Measurements from ENCODE around the gene PLA2G2D. TPM values are rescaled to one million over a fixed set of nuclear protein-coding genes. Genes with fewer than 3 reads are reported as not detected.

PLA2G2D gene
- total and polyA plus RNA-seq, 2 of the 13 experiments (the other 11 are each of a cell fraction or from before 2014, with no cell fraction given): not detected

DNA sequence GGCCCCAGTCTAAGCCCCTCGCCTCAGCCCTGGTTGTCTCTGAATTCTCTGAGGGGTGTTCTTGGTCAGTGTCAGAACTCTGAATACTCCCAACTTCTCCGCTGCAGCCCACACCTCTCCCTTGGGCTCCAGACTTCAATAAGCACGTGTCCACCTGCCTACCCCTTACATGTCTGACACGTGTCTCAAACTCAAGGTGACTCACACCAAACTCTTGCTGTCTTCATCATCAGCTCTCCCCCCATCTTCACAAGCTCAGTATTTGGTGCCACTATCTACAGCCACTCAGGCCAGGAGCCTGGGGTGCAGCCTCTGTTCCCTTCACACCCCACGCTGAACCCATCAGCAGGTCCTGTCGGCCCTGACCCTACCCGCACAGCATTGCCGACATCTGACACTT, 47.8 kb upstream of the PLA2G2D start:
- no peak for ATAC-seq
- FAIRE-seq: no peak
- H2AFZ ChIP-seq (ENCODE audit: low read length): no peak overlapping the region

DNA sequence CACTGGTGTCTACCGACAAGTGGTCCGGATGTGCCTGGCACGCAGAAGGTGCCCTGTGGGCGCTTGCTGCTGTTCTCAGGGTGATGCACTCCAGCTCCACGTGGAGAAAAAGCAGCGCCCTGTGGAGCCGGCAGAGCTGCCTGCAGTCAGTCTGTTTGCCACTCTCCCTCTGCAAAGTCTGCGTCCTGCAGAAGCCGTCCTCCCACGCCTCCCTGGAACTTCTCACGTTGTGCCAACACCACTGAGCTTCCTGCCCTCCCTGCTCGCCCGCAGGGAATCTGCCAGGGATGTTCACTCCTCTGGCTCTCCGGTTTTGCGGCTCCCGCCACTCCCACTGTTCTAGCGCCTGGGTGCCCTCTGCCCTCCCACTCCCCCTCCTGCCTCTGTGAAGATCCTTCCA, 46.7 kb upstream of the PLA2G2D start:
- peaks cover 5% of the 10 kb centered on the region; the same call in 1 of the 2 replicates for H3K9me3 ChIP-seq (ENCODE audit: low read length)
- intact Hi-C loops (cut with micrococcal nuclease; ENCODE audit: unreplicated experiment): no loop called here
- in situ Hi-C loops (cut with HindIII; ENCODE audit: extremely low pct_ligation_motif_present, low pct_unique_long_range_greater_than_20kb): no loop called here
- WGBS (ENCODE audit: low lambda C conversion rate): 58% methylated on average over 4 of the region's 17 CpGs
- H3K36me3 ChIP-seq (replicated peaks in 1 of 2; ENCODE audit: control insufficient read depth in 1 of 2, insufficient read depth in 2 of 2, low read length in 2 of 2): no peaks in the 10 kb centered on the region
- DNase-seq (ENCODE audit: low spot score): no peak
- no peak overlapping the region for H3K4me2 ChIP-seq (ENCODE audit: low read depth, low read length)
- H4K20me1 ChIP-seq (ENCODE audit: insufficient read depth, low read length): no peaks in the 10 kb centered on the region
- TF ChIP-seq ZNF891 (CRISPR knock-in tag; IDR thresholded peaks at IDR 0.05): no peak
- BruUV-seq (replicated peaks): no TSS peak
- H3K4me1 ChIP-seq (ENCODE audit: insufficient read depth, low read length): no peaks in the 10 kb centered on the region
- no peak for ATAC-seq
- H3K79me2 ChIP-seq (ENCODE audit: insufficient read depth, low read length): no peaks in the 10 kb centered on the region
- H3K4me3 ChIP-seq (replicated peaks in 1 of 3; ENCODE audit: insufficient read depth in 1 of 3, low read depth in 2 of 3, low read length in 3 of 3): no peak overlapping the region
- ChIA-PET CTCF (ENCODE audit: low intra/inter-chr PET ratio, low total read pairs) (no interaction called here), POLR2A (no interaction called here)
- H3K27me3 ChIP-seq (ENCODE audit: control insufficient read depth in 1 of 2, insufficient read depth in 2 of 2, low read length in 2 of 2): peaks cover 2 to 31% of the 10 kb centered on the region in 2 experiments; a peak in 4 of 5 replicates
- no peak for FAIRE-seq
- H3K27ac ChIP-seq (ENCODE audit: extremely low read length, insufficient read depth, low read length): no peak overlapping the region
- no peak overlapping the region for H2AFZ ChIP-seq (ENCODE audit: low read length)
- no peak overlapping the region for H3K9ac ChIP-seq (ENCODE audit: insufficient read depth, low read depth, low read length)

More for the DNA sequence above, 47.8 kb upstream of the PLA2G2D start:
- Histone ChIP-seq H3K4me3 (replicated peaks in 1 of 3; ENCODE audit: insufficient read depth in 1 of 3, low read depth in 2 of 3, low read length in 3 of 3) (no peak overlapping the region), H3K79me2 (ENCODE audit: insufficient read depth, low read length) (no peaks in the 10 kb centered on the region), H3K4me2 (ENCODE audit: low read depth, low read length) (no peak overlapping the region), H3K36me3 (replicated peaks in 1 of 2; ENCODE audit: control insufficient read depth in 1 of 2, insufficient read depth in 2 of 2, low read length in 2 of 2) (no peaks in the 10 kb centered on the region; a peak in 1 of 5 replicates), H3K4me1 (ENCODE audit: insufficient read depth, low read length) (no peaks in the 10 kb centered on the region), H3K27me3 (ENCODE audit: control insufficient read depth in 1 of 2, insufficient read depth in 2 of 2, low read length in 2 of 2) (peaks cover 2 to 31% of the 10 kb centered on the region in 2 experiments; a peak in 4 of 5 replicates), H4K20me1 (ENCODE audit: insufficient read depth, low read length) (no peaks in the 10 kb centered on the region), H3K9me3 (ENCODE audit: low read length) (no peaks in the 10 kb centered on the region), H3K27ac (ENCODE audit: extremely low read length, insufficient read depth, low read length) (no peak overlapping the region), H3K9ac (ENCODE audit: insufficient read depth, low read depth, low read length) (no peak overlapping the region)
- in situ Hi-C loops (cut with HindIII; ENCODE audit: extremely low pct_ligation_motif_present, low pct_unique_long_range_greater_than_20kb): no loop called here
- BruUV-seq (replicated peaks): no TSS peak
- TF ChIP-seq SKI (IDR thresholded peaks at IDR 0.05; ENCODE audit: partially characterized antibody): no peak
- TF ChIP-seq, protein P1, sequence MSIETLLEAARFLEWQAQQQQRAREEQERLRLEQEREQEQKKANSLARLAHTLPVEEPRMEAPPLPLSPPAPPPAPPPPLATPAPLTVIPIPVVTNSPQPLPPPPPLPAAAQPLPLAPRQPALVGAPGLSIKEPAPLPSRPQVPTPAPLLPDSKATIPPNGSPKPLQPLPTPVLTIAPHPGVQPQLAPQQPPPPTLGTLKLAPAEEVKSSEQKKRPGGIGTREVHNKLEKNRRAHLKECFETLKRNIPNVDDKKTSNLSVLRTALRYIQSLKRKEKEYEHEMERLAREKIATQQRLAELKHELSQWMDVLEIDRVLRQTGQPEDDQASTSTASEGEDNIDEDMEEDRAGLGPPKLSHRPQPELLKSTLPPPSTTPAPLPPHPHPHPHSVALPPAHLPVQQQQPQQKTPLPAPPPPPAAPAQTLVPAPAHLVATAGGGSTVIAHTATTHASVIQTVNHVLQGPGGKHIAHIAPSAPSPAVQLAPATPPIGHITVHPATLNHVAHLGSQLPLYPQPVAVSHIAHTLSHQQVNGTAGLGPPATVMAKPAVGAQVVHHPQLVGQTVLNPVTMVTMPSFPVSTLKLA (IDR thresholded peaks at IDR 0.05): peak; percentile 67
- no peak for DNase-seq (ENCODE audit: low spot score)
- intact Hi-C loops (cut with micrococcal nuclease; ENCODE audit: unreplicated experiment): no loop called here
- ChIA-PET POLR2A (no interaction called here), CTCF (ENCODE audit: low intra/inter-chr PET ratio, low total read pairs) (no interaction called here)
- WGBS (ENCODE audit: low lambda C conversion rate): 34% methylated on average over 8 of the region's 8 CpGs
